Measurements from ENCODE around the gene PTER.

GRCh38 chr10:16436758-16437539 is at the start of gene PTER:
- no peak for TF ChIP-seq CTCF (conservative IDR thresholded peaks at IDR 0.05; ENCODE audit: low read depth, low read length)
- TF ChIP-seq EZH2phosphoT487 (IDR thresholded peaks at IDR 0.05; ENCODE audit: borderline replicate concordance, low read length) = no peak
